ENCODE measurements around the gene TRIM7.

The TRIM7 gene

DNA sequence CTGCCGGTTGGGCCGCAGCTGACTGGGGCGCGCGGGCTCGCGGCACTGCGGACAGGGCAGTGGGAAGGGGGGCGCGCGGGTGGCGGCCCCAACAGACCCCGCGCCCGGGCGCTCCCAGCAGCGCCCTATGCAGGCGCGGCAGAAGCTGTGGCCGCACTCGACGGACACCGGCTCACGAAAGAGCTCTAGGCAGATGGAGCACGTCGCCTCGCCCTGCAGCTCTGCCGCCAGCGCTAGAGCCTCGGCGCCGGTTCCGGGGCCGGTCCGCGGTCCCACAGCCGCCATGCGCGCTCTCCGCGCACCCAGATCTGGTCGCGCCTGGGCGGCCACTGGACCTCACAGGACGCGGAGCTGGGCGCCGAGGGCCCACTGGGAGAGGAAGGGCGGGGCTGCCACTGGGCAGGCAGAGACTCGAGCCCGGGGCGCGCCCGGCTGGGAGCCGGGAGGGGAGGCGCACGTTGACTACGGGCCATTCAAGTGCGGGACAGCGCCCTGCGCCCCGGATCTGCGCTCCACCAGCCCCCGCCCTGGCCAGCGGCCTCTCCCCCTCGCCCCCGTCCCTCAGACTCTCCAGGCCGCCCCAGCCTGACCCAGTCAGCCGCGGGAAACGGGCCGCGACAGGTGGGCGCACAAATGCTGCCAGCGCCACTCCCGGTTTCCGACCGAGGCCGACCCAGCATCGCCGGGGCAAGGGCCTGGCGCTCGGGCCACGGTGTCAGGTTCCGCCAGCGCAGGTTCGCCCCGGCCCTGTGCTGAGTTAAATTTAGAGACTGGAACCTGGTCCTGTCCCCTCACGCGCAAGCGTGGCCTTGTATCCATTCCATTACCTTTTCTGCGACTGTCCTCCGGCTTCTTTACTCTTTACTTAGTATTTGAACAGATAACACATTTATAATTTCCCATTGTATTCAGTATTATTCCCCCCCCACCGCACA lies at the start of gene TRIM7:
Gene TRIM7 (minus strand): TSS at position 371 of the 935 bp plus-strand sequence. CDS start 86 bp downstream, at position 285.
- DNase-seq (ENCODE audit: low read depth): no peak

GRCh38 chr5:181248277-181248676 lies 43.3 kb upstream of the TRIM7 start:
- no peak for DNase-seq (ENCODE audit: low read depth)

GRCh38 chr5:181246276-181247049 lies 41.5 kb upstream of the TRIM7 start:
- DNase-seq (ENCODE audit: low read depth): peak; percentile 56

GRCh38 chr5:181245427-181246275 lies 40.7 kb upstream of the TRIM7 start:
- DNase-seq (ENCODE audit: low read depth): no peak

DNA sequence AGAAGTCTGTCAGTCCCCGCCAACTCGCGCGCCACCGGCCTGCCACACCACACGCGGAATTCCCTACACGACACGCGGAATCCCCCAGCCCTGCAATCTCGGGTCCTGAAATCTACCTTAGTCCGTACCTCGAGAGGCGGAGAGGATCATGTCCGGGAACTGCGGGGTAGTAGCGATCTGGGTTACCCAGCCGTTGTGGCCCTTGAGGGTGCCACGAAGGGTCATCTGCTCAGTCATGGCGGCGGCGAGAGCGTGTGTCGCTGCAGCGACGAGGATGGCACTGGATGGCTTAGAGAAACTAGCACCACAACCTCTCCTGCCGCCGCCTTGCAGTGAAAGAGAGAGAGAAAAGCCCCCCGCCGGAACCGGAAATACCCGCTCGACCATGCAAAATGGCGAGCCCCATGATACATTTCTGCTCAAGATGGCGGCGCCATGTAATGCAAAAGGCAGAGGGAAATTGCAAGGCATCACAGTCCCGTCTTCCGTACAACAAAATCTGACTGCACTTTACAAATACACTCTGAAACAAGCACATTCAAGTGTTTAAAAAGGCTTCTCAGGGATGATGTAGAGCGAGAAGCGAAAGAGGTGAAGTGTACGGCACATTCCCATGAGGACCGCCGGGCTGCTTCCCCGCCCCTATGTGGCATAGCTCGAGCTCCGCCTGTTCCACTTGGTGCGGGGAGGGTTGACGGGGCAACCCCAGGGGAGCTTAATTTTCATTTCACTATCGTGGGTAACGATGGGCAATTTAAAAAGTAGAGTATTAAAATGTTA lies 38.8 kb upstream of the TRIM7 start, which contains the start of gene RACK1:
Gene RACK1 (minus strand): TSS at position 343 of the 780 bp plus-strand sequence. CDS start 106 bp downstream, at position 237.
- DNase-seq (ENCODE audit: low read depth): peak; percentile 81

DNA sequence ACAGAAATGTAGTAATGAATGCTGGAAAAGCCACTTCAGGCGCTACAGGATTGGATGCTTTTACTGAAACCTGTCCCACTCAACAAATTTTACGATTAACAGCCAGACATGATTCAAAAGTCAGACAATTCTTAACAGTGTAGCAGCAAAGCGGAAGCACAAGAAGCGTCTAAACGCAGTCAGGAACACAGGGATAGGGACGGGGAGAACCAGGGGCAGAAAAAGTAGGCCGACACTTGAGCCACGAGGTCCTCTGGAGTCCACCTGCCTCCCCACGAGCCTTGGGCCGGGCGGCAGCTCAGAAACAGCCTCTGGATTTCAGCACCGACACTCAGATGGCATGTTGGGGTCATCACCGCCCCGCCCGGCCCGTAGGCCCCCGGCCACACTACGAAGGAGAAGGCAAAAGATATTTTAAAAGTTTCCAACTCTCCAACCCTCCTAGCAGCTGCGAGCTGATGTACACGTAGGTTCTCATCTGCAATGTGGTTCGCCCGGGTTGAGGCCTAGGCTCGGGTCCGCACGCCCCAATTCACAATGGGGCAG lies 38.1 kb upstream of the TRIM7 start:
- DNase-seq (ENCODE audit: low read depth): no peak

GRCh38 chr5:181242031-181242451 lies 37.0 kb upstream of the TRIM7 start:
- DNase-seq (ENCODE audit: low read depth): no peak

DNA sequence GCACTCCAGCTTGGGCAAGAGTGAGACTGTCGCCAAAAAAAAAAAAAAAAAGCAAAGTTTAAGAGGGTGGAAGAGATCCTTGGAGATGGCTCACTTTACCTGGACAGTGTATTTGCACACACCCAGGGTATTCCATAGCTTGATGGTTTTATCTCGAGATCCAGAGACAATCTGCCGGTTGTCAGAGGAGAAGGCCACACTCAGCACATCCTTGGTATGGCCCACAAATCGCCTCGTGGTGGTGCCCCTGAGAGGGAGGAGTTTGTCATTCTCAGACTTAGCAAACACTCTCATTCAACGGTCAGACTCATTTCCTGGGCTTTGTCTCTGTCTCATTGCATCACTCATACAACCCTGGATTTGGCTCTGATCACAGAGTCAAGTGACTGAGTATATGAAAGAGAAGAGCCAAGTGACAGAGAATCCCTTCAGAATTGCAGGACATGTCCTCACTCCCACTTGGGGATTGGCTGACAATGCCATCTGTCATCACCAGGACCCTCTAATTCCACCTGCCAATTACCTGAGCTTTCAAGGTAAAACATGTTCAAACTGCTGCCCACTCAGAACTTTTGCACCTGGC lies 36.5 kb upstream of the TRIM7 start:
- no peak for DNase-seq (ENCODE audit: low read depth)

DNA sequence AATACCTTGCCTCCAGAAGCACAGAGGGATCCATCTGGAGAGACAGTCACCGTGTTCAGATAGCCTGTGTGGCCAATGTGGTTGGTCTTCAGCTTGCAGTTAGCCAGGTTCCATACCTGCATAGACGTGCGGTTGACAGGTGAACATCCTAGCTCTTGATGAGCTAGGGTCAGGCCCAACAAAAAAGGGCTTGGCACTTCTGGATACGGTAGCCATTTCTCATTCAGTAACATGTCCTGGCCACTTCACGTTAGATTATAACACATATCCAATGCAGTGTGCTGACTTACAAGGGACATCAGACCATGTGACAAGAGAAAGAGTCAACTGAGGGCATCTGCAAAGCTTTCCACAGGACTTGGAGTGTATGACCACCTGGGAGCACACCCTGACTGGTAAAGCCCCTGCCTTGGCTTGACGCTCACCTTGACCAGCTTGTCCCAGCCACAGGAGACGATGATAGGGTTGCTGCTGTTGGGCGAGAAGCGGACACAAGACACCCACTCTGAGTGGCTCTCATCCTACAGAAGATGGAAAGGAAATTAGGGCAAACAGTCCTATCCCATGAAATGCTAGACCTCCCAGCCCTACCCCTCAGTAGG lies 34.2 kb upstream of the TRIM7 start:
- no peak for DNase-seq (ENCODE audit: low read depth)

GRCh38 chr5:181237729-181238385 lies 32.9 kb upstream of the TRIM7 start:
- no peak for DNase-seq (ENCODE audit: low read depth)

DNA sequence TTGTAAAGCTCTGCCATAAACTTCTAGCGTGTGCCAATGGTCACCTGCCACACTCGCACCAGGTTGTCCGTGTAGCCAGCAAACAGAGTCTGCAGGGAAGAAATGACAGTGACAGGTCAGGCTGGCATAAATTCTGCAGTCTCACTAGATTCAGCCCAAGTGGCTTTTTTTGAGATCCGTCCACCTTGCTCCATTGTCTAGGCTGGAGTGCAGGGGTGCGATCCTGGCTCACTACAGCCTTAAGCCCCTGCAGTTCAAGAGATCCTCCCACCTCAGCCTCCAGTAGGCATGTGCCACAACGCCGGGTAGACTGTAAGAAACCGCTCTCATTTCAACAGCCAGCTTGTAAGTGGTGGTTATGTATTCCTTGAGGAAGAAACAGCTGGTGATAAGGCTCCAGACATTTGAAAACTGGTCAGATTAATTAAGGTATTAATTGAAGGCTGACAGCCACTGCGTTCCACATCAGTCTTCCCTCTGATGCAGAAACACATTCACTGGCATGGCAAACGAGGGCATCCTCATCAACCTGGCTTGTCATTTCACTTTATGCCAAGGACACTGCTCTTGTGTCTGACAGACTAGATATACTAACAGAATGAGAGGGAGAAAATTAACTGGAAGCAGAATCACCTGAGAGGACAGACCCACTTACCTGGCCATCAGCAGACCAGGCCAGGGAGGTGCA lies 32.1 kb upstream of the TRIM7 start:
- DNase-seq (ENCODE audit: low read depth): no peak

DNA sequence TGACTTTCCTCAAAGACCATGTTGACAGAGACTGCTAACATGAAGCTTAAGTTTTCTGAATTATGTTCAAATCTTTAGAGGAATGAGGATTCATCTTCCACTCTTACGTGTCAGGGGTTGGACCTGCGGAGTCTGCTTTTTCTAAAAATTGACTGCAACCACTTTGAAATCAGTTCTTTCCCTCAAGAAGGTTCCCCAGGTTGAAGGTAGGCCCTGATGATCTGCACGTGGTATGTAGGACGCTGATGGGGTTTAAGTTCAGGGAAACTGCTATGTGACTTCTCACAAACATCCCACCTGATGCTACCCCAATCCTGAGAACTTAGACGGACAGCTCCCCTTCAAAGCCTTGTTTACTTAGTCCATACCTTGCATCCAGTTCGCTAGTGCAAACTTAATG lies 31.5 kb upstream of the TRIM7 start:
- no peak for DNase-seq (ENCODE audit: low read depth)

DNA sequence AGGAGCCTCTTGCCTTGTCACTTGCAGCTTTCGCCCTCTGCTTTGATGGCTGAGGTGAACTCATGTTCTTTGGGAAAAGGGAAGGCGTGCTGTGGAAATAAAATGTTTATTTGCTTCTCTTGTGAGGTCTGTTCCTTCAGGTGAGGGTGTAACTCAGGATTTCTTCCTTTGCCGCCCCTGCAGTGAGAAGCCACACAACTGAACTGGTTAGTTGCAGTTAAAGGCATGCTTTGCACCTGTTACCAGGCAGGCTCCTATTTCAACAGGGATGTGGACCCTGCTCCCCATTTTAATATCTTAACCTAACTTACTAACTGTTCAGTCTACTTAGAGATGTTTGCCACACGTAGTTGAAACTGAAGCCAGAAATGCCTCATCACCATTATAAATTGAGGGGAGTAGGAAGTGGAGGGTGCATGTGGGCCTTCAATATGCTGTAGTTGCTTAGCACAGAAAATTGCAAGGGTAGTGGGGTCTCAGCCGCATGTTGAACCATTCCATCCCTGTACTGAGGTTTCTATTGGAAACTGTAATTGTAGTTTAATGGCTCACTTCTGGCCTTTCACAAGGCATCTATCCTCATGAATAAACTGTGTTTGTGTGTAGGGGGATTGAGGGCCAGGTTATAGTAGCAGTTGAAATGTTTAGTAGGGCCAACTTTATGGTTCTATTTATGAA lies 30.8 kb upstream of the TRIM7 start:
- no peak for DNase-seq (ENCODE audit: low read depth)

DNA sequence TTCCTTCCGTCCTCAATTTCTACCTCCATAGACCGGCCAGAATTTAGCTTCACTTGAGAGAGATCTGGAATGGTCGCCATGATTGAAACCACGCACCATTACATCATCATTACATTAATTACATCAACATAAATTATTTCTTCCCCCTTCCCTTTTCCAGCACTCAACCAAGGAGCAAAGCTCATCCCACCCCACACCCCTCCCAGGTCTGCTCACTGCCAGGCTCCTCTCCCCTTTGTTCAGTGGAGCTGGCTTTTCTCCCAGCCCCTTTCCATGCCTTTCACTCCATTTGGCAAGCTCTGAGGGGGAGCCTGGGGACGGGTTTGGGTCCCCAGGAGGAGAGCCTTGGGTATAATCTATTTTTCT lies 30.3 kb upstream of the TRIM7 start:
- DNase-seq (ENCODE audit: low read depth): no peak

- DNase-seq (ENCODE audit: low read depth): no peak
Observed at GRCh38 chr5:181234455-181235306, 29.7 kb upstream of the TRIM7 start.

- no peak for DNase-seq (ENCODE audit: low read depth)
Observed at GRCh38 chr5:181233801-181234454, 28.9 kb upstream of the TRIM7 start.

All from stimulated activated CD8-positive, alpha-beta memory T cell treated with anti-CD3 and anti-CD28 coated beads, Interleukin-15, amount 100 ng/mL, for 1 hour (primary cell).